Measurements from ENCODE around the gene PRSS23.
A peak's percentile ranks its signal among the peaks of the same experiment; 100 is the strongest.

PRSS23 gene, protein sequence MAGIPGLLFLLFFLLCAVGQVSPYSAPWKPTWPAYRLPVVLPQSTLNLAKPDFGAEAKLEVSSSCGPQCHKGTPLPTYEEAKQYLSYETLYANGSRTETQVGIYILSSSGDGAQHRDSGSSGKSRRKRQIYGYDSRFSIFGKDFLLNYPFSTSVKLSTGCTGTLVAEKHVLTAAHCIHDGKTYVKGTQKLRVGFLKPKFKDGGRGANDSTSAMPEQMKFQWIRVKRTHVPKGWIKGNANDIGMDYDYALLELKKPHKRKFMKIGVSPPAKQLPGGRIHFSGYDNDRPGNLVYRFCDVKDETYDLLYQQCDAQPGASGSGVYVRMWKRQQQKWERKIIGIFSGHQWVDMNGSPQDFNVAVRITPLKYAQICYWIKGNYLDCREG

DNA sequence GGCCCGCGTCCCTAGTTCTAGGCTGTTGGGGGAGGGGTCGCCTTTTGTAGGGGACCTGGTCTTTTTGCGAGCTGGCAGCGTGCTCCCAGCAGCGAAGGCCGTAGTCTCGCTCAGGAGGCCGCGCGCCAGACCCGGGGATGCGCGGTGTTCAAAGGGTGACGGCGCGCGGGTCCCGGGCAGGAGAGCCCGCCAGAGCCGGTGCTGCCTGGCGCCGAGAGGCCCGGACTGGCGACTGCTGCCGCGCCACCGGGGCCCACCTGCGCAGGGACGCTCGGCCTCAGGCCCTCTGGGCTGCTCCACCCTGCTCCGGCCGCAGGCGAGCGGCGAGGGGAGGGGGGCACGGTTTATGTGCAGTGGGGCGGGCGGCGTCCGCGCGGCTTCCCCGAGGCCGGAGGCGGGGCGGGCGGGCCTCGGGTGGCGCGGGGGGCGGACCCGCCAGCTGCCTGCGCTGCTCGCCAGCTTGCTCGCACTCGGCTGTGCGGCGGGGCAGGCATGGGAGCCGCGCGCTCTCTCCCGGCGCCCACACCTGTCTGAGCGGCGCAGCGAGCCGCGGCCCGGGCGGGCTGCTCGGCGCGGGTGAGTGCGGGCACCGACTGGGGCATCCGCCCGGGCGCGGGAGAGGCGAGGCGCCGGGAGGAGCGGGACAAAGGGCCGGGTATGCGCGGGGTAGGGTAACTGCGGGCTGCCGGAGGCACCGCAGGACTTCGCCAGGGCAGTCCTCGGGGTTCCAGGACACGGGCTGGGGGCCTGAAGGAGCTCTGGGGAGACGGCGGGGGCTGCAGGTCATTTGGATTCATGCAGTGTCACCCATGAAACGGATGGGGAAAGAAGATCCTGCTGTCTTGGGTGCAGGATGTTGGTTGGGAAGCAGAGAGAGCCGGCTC, at the start of gene PRSS23:
TSS of gene PRSS23 (plus strand) at position 467 of the 884 bp plus-strand sequence. CDS start 7,102 bp downstream, outside the sequence.
- TF ChIP-seq, protein P1, sequence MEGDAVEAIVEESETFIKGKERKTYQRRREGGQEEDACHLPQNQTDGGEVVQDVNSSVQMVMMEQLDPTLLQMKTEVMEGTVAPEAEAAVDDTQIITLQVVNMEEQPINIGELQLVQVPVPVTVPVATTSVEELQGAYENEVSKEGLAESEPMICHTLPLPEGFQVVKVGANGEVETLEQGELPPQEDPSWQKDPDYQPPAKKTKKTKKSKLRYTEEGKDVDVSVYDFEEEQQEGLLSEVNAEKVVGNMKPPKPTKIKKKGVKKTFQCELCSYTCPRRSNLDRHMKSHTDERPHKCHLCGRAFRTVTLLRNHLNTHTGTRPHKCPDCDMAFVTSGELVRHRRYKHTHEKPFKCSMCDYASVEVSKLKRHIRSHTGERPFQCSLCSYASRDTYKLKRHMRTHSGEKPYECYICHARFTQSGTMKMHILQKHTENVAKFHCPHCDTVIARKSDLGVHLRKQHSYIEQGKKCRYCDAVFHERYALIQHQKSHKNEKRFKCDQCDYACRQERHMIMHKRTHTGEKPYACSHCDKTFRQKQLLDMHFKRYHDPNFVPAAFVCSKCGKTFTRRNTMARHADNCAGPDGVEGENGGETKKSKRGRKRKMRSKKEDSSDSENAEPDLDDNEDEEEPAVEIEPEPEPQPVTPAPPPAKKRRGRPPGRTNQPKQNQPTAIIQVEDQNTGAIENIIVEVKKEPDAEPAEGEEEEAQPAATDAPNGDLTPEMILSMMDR (IDR thresholded peaks at IDR 0.05), result no peak
- Histone ChIP-seq H3K4me3 (peak within 1 kb of the TSS; percentile 93), H3K27ac (peak within 1 kb of the TSS; percentile 82 to 92)
- peak; percentile 83 for DNase-seq (ENCODE audit: low spot score)

DNA sequence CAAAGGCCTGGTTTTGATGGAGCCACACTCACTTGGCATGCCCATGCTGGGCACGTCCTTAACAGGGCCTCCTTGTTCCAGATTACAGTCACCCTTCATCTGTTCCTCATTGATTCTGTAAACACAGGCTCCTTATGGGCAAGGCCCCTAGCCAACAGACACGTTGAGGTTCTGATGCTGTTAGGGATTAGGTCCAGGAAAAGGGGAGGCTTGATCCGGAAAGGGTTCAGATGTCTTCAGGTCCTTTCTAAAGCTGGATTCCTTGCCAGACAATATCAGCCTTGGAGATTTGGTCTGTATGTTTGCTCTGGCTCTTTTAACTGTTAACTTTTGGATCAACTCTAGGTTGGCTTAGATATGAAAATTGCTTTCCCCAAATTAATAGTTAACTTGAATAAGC, 46.9 kb upstream of the PRSS23 start:
- DNase-seq (ENCODE audit: low spot score), result no peak

DNA sequence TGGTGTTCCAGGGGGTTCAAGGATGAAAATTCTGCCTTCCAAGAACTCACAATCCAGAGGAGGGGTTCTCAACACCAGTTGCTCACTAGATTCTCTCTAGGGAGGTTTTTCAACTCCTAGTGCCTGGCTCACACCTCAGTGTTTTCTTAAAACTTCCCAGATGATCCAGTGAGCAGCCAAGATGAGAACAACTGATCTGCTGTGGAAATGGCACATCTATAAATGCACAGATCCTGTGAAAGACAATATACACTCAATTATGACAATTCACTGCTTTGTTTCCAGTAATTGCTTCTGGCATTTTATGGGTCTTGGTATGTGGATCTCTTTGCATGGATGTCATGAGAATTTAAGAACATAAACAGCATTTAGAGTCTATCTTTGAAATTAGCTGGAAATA, 45.2 kb upstream of the PRSS23 start:
- TF ChIP-seq, protein P1 (IDR thresholded peaks at IDR 0.05), result no peak
- no peak for DNase-seq (ENCODE audit: low spot score)
- Histone ChIP-seq H3K27ac (no peak overlapping the region), H3K4me3 (no peak overlapping the region)

More for the DNA sequence above, 46.9 kb upstream of the PRSS23 start:
- TF ChIP-seq, protein P1 (IDR thresholded peaks at IDR 0.05), result no peak
- H3K4me3 ChIP-seq, result no peak overlapping the region
- no peak overlapping the region for H3K27ac ChIP-seq

DNA sequence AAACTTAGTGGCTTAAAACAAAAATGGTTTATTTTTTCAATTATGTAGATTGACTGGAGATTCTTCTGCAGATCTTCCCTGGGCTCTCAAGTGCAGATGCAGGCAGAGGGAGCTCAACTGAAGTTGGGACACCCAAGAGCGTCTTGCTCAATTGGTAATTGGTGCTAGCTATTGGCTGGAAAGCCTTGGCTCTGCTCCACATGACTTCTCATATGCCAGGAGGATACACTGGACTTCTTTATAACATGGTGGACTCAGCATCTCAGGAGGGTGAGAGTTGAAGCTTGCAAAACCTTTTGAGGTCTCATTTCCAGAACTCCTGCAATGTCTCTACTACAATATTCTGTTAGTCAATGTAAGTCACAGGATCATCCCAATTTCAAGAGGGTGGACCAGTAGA, 42.2 kb upstream of the PRSS23 start:
- DNase-seq (ENCODE audit: low spot score), result no peak
- Histone ChIP-seq H3K27ac (no peak overlapping the region), H3K4me3 (no peak overlapping the region)
- TF ChIP-seq, protein P1 (IDR thresholded peaks at IDR 0.05), result no peak

DNA sequence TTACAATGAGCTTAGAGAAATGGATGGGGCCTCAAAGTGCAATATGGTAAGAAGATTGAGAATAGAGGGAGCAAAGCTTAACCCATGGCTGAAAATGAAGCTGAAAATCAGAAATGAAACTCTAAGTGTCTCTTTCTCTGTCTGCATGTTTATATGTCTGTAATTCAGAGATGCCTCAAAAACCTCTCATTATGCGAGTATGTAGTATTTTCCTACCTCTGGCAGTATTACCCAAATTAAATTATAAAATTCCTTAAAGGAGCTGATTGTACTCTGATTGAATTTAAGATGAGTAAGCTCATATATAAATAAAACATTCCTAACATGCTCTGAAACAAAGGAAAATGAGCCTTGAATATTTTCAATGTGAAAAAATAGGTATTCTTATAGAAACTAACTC, 39.8 kb upstream of the PRSS23 start:
- DNase-seq (ENCODE audit: low spot score), result no peak
- H3K4me3 ChIP-seq, result no peak overlapping the region
- TF ChIP-seq, protein P1 (IDR thresholded peaks at IDR 0.05), result no peak
- H3K27ac ChIP-seq, result no peak overlapping the region

DNA sequence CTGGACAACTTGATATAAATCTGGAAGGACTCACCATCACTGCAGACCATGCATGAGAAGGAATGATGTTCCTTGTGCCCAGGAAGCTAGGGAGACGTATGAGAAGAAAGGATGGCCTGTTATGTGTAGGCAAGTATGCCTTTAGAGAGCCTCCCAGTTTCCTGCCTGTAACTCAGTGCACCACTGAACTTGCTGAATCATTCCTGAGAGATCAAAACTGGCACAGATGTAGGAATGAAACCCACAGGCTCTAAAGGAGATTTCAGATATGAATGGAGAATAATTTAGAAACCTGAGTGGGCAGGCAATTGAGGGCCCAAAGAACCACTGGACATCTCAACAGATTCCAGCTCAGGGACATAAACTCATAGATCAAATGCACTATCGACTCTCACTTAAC, 38.4 kb upstream of the PRSS23 start:
- no peak for DNase-seq (ENCODE audit: low spot score)
- Histone ChIP-seq H3K4me3 (no peak overlapping the region), H3K27ac (no peak overlapping the region)
- TF ChIP-seq, protein P1 (IDR thresholded peaks at IDR 0.05), result no peak
